Mammary epithelial cell (primary cell): ENCODE data around the gene TNS1.

Experiments used
- EZH2 ChIP-seq: IDR thresholded peaks from 2 replicates; pipeline ENCODE4 v1.6.1; 2012; ENCODE audit warnings: low read length, inconsistent platforms, borderline replicate concordance
- TF ChIP-seq, protein P1 (sequence below), 2 donors: IDR thresholded peaks in 1 of 2; conservative IDR thresholded peaks in 1 of 2; 2 replicates each; pipeline ENCODE4 v1.5.1; 2011 to 2012; ENCODE audit warnings: inconsistent platforms in 2 of 2, low read length in 2 of 2, mild to moderate bottlenecking in 2 of 2, control low read depth in 1 of 2, low read depth in 1 of 2; ENCODE audit not compliant: insufficient read depth in 1 of 2; ENCODE audit errors: extremely low read depth in 1 of 2

DNA sequence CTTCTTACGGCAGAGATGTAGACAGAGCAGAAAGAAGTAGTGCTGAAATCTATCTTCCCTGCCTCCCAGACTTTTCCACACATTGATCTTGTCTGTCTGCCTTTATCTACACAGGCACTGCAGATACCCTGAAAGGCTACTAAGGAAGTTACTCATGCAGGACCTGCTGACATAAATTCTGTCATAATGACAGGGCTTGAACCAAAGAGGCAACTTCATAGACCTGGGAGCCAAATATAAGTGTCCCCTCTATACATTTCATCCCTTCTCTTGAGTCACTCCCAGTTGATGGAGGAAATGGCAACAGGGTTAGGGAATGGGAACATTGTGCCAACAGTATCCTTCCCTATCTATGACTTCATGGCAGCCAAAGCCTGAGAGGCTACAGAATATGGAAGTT is 157.5 kb downstream of the TNS1 start:
- TF ChIP-seq, protein P1, sequence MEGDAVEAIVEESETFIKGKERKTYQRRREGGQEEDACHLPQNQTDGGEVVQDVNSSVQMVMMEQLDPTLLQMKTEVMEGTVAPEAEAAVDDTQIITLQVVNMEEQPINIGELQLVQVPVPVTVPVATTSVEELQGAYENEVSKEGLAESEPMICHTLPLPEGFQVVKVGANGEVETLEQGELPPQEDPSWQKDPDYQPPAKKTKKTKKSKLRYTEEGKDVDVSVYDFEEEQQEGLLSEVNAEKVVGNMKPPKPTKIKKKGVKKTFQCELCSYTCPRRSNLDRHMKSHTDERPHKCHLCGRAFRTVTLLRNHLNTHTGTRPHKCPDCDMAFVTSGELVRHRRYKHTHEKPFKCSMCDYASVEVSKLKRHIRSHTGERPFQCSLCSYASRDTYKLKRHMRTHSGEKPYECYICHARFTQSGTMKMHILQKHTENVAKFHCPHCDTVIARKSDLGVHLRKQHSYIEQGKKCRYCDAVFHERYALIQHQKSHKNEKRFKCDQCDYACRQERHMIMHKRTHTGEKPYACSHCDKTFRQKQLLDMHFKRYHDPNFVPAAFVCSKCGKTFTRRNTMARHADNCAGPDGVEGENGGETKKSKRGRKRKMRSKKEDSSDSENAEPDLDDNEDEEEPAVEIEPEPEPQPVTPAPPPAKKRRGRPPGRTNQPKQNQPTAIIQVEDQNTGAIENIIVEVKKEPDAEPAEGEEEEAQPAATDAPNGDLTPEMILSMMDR (conservative IDR thresholded peaks at IDR 0.05 in 1 of 2, IDR thresholded peaks at IDR 0.05 in 1 of 2; ENCODE audit: extremely low read depth in 1 of 2, insufficient read depth in 1 of 2, low read depth in 1 of 2, low read length in 2 of 2), result no peak
- no peak for TF ChIP-seq EZH2
